HG02970 (cell line): ENCODE results near the gene RBM18.

Experiments
- ATAC-seq: cut with Tn5 transposase; IDR thresholded peaks from one replicate; pipeline ENCODE4 v1.9.1; 2021; ENCODE audit warnings: mild to moderate bottlenecking, moderate library complexity, moderate number of reproducible peaks; ENCODE audit not compliant: unreplicated experiment, low FRiP score

RBM18 gene

GRCh38 chr9:122264360-122265148 lies at the start of gene RBM18, which contains the start of gene MRRF:
Gene RBM18 (minus strand): TSS chr9:122264840. CDS start chr9:122261492, 3,348 bp downstream.
Gene MRRF (plus strand): TSS chr9:122264882. CDS start chr9:122270892, 6,010 bp downstream.
- peak; percentile 86 for ATAC-seq

DNA sequence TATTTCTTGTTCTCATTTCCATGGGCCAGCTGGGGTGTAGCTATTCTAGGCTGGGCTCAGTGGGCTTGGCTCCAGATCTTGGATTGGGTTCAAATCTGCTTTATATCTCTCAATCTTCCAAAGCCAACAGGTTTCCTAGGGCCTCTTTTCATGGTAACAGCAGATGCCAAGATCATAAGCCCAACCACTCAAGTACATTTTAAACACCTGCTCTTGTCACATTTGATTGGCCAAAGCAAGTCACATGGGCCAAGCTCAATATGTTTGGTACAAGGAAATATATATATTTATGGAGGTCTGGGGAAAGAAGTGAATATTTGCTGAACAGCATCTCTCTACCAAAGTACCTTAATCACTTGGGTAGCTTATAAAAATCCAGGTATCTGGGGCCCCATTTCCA lies 49.5 kb upstream of the RBM18 start:
- no peak for ATAC-seq

- ATAC-seq: no peak
Measured at GRCh38 chr9:122309861-122310260, 45.2 kb upstream of the RBM18 start.

DNA sequence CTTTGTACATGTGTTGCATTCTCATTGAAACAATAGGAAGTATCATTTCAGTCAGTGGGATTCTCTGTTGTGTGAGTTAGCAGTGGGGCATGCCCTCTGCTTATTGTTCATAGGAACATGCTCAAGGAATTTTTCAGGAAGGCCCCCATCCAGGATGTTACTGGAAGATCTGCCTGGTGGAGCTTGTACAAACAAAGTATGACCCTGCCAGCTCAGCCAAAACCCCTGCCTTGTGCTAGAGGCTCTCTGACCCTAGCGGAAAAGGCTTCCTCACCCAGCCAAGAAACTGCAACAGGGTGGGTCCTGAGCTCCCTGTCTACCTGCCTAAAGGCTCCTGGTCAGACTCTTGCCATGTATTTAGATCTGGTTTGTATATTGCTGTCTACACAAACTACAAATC lies 43.3 kb upstream of the RBM18 start:
- ATAC-seq: no peak

DNA sequence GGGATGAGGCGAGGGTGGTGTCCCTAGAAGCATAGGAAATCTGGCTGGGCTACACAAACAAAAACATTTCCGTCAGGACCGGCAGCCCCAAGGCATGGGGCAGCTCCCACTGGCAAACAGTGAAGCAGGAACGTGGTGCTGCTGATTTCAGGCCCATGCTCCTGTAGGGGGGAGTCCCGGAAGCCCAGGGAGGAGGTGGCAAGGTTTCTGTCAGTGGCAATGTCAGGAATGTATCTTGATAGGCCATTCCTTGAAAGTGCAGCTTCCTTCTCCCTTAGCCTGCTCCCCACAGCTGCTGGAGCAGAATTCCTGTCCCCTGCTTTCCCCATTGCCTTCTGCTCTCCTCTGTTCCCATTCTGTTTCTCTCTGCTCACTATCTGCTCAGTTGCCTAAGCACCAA lies 42.4 kb upstream of the RBM18 start:
- ATAC-seq: no peak

DNA sequence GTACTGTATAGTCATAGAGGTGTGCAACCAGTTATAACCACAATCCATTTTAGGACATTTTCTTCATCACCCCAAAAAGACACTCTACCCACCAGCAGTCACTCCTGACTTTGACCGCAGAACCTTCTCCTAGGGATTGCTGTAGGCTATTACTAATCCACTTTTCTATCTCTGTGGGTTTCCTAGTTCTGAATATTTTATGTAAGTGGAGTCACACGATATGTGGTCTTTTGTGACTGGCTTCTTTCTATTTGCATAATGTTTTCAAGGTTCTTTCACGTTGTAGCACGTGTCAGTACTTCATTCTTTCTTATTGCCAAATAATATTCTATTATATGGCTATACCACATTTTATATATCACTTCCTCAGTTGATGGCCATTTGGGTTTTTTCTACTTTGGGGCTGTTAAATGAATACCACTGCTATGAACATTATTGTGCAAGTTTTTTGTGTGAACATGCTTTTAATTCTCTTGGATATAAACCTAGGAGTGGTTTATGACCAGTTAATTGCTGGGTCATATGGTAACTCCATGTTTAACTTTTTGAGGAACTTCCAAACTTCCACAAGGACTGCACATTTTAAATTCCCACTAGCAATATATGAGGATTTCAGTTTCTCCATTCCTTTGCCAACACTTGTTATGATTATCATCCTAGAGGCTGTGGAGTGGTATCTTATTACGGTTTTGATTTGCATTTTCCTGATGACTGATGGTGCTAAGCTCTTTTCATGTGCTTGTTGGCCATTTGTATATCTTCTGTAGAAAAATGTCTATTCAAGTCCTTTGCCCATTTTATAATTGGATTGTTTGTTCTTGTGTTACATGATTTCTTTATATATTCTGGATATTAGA lies 37.8 kb upstream of the RBM18 start:
- ATAC-seq: no peak

- ATAC-seq: no peak
Measured at GRCh38 chr9:122297512-122297911, 32.9 kb upstream of the RBM18 start.

DNA sequence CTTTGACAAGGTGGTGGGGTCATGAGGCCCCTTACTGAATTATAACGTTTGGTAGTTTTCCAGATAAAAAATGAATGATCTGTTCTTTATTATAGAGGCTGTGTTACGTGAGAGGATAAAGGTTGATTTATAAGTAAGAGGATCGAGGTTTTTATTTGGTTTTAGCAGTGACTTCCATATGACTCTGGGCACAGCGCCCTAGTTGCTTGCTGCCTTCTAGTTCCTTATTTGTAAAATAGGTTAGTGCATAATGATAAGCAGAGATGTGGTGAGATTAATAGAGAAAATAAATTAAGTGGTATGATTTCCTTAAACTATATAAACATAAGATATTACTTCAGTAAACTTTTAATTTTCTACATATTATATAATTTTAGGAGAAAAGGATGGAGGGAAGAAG lies 29.9 kb upstream of the RBM18 start:
- no peak for ATAC-seq

DNA sequence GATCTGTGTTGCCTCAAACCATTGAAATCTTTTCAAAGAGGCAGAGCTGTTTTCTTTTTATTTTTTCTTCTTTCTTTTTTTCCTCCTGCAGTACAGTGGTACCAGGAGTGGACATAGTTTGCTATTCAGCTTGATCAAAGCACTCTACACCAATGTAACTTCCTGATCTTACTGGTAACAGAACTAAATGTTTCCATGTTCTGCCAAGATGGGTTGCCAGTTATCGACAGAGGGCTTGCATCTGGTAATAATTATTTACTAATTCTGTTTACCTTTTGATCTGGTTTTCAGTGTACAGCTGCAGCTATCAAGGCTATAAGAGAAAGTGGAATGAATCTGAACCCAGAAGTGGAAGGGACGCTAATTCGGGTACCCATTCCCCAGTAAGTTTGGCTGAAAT lies 26.8 kb upstream of the RBM18 start:
- ATAC-seq: no peak

DNA sequence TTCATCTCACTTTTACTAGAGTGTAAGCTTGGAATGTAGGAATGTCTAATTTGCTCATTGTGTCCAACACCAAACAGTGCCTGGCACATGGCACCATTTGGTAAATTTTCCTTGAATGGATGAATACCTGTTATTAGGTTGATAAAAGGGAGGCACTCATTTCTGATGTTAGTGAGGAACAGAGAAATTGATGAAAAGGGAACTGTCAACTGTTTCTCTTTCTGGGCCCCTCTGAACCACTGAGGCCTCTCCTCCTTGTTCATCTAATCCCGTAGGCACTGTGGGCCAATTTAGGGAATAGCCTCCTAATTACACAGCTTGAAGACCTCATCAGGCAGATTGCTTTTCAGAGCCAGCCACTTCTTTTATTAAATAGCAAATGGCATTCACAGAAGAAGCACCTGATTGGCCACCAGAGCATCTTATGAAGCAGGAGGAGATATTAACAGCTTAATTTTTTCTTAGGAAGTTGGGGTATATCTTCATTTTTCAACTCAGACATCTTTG lies 22.6 kb upstream of the RBM18 start:
- ATAC-seq: no peak

GRCh38 chr9:122286764-122287163 lies 22.1 kb upstream of the RBM18 start:
- no peak for ATAC-seq

- no peak for ATAC-seq
Measured at GRCh38 chr9:122281368-122281767, 16.7 kb upstream of the RBM18 start.

- no peak for ATAC-seq
Measured at GRCh38 chr9:122277285-122277897, 12.8 kb upstream of the RBM18 start.

DNA sequence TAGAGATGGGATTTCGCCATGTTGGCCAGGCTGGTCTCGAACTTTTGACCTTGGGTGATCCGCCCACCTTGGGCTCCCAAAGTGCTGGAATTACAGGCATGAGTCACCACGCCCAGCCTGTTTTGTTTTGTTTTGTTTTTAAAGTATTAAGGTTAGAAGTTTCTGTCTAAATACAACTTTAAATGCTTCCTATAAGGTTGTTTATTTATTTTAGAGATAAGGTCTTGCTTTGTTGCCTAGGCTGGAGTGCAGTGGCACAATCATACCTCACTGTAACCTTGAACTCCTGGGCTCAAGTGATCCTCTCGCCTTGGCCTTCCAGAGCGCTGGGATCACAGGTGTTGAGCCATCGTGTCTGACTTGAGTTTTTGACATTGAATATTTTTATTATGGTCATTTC lies 11.5 kb upstream of the RBM18 start:
- no peak for ATAC-seq

GRCh38 chr9:122274055-122274454 lies 9.4 kb upstream of the RBM18 start:
- no peak for ATAC-seq

DNA sequence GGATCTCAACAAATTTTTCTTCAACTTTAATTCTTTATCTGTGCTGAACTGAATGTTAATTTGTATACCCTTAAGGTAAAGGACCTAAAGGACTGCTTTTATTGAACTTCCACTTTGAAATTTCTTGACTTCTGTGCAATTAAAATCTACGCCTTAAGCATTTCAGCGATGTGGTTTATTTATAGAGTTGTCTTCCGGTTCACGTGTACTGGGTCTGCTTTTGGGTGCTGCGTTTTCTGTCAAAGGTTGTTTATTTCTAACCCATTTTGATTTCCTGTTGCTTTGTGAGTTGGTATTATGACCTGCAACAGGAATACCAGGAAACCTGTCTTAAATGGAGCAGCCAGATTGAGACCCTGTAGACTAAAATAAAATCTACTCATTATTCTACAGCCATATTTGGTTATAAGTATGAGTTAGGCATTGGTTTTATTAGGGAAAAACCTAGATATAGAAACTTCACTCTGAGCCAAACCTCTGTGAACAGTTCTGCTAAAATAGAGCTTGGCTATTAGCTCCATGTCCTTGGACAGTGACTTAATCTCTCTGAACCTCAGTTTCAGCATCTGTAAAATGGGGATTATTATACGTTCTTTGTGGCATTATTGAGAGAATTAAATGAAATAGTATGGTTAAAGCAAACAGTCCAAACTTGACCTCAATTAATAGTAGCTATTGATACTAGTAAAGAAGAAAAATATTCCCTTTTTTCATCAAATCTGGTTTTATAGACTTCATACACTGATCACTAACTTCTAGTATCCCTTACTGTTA lies 3.6 kb upstream of the RBM18 start:
- ATAC-seq: no peak

DNA sequence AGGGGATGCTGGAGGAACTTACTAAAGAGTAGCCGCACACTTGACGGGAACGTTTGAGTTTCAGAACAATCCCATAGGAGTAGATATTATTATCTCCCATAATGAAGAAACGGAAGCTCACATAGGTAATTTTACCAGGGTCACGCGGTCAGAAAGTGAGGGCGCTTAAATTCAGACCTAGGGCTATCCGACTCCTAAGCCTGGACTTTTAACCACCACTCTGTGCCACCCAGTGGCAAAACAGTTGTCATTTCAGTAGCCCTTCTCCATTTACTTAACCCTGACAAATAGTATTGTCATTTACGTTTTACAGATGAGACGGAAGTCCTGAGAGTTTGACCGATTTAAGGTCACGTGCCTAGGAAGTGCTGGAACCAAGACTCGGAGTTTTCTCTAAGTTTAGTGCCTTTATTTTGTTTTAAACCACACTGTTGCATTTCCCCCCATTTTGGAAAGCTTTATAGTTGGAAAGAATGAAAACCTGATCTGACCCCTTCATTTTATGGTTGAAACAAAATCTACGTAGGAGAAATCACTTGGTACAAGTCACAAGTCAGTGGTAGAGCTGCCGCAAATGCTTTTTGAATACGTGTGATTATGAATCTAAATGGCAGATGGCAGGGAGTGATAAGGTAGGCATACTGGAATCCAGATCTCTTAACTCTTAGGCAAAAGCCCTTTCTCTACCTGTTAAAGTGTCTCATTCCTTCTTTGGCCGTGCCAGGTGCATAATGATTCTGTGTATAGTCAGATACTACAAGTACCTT lies 692 bp upstream of the RBM18 start:
- peak; percentile 24 for ATAC-seq

DNA sequence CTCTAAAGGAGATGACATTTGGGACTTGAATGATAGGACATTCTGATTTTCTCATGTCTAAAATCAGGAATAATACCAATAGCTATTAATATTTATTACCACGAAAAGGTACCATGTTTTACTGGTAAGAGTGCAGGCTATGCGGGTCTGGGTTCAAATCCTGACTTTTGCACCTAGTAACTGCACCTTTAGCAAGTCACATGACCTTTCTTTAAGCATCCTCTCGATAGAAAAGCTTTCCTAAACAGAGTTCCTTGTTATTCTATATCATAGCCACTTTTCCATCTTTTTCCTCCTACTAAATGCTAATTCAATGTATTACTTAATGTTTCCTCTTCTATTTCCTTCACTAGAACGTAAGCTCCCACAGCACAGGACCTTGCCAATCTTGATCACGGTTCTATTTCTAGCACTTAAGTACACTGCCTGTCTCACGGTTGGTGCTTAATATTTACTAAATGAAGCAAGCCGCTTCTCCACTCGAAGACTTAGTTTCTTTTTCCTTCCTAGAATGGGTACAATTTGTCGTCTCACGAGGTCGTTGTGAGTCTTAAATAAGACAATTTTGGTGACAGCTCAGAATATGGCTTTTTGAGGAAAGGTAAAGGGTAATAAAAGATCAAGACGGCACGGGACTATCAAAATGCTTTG lies 816 bp downstream of the RBM18 start:
- no peak for ATAC-seq

DNA sequence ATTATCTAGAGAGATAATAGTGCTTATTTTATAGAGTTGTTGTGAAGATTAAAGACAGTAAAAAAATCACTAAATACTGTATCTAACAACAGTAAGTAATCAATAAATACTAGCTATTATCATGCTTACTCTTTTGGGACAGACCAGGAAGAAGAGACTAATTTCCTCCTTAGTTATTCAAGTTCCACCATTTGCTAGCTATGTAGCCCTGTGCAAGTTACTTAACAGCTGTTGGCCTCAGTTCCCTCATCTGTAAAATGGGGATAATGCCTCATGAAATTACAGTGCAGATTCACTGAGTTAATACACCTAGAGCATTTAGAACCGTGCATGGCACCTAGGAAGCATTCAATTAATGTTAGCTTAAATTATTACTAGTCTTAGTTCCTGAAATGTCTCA lies 2.6 kb downstream of the RBM18 start:
- ATAC-seq: no peak
